Prostate gland (tissue), 2 donors: ENCODE results near the gene CHMP6.

Experiments used
- CTCF ChIP-seq, 4 experiments: fragments of 200-600 bp in 2 of 4; fragments of 450-650 bp in 2 of 4; sonication (generic) in 2 of 4; IDR thresholded peaks; 1 replicate in 3 of 4; 2 replicates in 1 of 4; pipeline ENCODE4 v1.5.1; 2016 to 2019; ENCODE audit warnings: antibody characterized with exemption in 4 of 4, mild to moderate bottlenecking in 2 of 4, moderate library complexity in 2 of 4
- POLR2A ChIP-seq: fragments of 450-650 bp; IDR thresholded peaks from one replicate; pipeline ENCODE4 v1.6.1; 2016; ENCODE audit warnings: antibody characterized with exemption, mild to moderate bottlenecking
- POLR2AphosphoS5 ChIP-seq: sonication (generic); formaldehyde crosslinking; IDR thresholded peaks from one replicate; pipeline ENCODE4 v1.6.1; 2017; ENCODE audit warnings: antibody characterized with exemption

DNA sequence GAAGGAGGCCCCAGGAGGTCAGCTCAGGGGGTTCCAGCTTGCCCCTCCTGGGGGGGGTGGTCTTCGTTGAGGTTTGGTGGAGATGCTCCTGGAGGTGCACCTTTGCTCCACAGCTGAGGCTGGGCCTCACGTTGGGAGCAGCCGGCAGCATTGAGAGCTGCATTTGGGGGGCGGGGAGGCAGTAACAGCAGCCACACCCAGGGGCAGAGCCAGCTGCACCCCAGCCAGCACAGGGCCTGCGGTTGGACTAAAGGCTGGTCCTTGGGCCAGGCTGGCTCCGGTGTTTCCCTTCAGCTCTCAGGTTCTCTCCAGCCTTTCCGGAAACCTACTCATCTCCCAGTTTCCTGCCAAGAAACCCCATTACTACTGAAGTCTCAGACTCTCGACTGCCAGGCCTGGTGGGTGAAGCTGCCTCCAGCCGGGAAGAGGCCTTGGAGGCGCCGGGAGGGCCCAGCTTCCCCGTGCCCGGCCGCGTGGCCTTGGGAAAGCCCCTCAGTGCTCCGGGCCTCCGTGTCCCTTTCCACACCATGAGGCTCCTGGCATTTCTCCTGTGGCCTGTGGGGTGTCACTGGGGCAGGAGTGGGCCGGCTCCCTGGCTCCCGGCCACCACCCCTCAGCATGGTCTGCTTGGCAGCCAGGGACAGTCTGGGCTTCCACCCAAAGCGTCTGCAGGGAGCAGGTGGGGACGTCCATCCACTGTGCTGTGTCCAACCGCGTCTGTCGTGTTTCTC is 29.3 kb downstream of the CHMP6 start:
- TF ChIP-seq CTCF (IDR thresholded peaks at IDR 0.05) (no peak), POLR2A (no peak), POLR2AphosphoS5 (no peak)
